T follicular helper cell (primary cell): ENCODE data around the gene SKA2.
"Not testable (repeated sequence)": the region's sequence is repeated elsewhere in the genome, so short reads cannot be mapped to it uniquely, and the experiment has no call there.

Experiments used
- DNase-seq: peaks from one replicate; pipeline ENCODE4 v3.0.0-alpha.2; 2020; ENCODE audit warnings: low read depth

SKA2 gene

DNA sequence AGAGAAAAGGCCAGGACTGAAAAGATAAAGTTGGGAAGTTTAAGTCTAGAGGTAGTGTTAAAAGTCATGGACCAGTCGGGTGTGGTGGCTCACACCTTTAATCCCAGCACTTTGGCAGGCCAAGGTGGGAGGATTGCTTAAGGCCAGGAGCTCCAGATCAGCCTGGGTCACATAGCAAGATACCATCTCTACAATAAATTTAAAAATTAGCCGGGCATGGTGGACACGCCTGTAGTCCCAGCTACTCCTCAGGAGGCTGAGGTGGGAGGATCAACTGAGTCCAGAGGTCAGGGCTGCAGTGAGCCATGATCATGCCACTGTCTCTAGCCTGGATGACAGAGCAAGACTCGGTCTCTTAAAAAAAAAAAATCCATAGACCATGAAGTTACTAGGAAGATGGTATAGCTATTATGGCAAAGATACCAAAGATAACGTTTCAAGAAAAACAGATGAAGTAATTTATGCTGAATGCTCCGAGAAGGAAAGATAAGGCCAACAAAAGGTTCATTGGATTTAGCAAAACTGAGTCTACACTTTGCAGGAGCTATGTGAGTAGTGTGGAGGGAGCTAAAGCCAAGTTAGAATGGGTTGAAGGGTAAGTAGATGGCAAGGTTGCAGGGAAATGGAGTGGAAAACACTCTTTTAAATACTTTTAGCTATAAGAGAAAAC lies 60.0 kb downstream of the SKA2 start:
- DNase-seq, result no peak

DNA sequence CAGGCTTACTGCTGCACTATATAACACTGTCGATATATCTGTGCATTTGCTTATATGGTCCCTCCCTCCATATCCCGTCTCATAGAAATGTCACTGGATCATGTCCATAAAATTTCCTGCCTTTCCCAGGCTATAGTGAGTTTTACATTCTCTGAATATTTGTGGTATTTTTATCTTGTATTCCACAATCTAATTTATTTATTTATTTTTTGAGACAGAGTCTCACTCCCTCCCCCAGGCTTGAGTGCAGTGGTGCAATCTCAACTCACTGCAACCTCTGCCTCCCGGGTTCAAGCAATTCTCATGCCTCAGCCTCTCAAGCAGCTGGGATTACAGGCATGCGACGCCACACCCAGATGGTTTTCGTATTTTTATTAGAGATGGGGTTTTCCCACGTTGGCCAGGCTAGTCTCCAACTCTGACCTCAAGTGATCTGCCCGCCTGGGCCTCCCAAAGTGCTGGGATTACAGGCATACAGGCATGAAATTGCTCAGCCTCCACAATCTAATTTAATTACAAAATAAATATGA lies 61.2 kb downstream of the SKA2 start:
- DNase-seq, result no peak

DNA sequence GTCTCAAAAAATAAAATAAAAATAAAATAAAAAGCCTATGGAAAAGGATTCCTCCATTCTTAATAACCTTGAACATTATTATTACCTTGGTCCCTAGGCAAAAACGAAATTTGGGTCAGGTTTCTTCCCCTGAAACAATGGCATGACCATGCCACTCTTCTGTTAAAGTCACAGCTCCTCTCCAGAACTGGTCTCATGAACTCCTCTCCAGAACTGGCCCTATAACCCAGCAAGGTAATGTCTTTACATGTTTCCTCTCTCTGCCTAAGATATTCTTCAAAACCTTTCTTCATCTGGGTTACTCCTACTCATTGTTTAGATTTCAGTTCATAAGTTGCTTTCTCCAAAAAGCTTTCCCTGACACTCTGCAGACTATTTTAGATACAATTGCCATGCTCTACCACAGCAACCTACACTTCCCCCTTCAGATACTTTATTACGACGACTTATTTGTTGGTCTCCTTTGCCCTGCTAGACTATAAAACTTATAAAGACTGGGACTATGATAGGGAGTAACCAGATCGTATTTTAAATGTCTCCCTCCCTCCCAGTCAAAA lies 61.8 kb downstream of the SKA2 start:
- no peak for DNase-seq

DNA sequence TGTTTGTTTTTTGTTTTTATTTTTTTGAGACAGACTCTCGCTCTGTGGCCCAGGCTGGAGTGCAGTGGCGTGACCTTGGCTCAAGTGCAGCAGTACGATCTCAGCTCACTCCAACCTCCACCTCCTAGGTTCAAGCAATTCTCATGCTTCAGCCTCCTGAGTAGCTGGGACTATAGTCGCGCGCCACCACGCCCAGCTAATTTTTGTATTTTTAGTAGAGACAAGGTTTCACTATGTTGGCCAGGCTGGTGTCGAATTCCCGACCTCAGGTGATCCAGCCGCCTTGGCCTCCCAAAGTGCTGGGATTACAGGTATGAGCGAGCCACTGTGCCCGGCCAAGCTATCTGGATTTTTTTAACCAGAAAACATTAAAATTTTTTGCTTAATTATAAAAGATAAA lies 64.4 kb downstream of the SKA2 start:
- not testable (repeated sequence) for DNase-seq

DNA sequence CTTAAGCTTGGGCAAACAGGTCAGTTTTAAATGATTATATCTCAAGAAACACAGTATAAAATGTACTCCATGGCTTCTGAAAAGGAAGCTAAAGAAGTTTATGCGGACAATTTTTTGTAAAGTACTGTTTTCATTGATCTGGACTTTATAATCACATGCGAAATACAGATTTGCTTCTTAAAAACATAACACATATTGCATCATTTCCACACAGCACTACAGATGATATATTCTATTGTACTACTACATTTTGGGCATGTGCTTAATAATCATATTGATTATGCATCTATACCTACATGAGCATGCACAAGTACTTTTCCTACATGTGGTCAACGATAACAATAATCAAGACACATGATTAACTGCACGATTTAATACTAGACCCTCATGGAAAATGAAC lies 70.8 kb downstream of the SKA2 start:
- no peak for DNase-seq

DNA sequence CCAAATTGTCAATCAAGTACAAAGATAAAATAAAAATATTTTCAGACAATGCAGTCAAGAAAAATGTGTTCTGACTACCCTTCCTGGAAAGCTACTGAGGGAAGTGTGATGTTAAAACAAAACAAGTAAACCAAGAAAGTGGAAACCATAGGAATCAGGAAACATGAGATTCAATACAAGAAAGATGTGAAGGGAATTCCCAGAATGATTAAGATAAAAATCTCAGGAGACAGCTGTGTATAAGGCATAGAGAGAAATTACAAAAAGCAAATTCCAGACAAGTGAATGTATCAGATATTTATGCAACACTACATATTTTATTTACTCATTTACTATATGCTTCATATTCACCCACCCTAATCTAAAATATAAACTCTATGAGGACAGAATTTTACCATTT lies 80.5 kb downstream of the SKA2 start:
- no peak for DNase-seq

DNA sequence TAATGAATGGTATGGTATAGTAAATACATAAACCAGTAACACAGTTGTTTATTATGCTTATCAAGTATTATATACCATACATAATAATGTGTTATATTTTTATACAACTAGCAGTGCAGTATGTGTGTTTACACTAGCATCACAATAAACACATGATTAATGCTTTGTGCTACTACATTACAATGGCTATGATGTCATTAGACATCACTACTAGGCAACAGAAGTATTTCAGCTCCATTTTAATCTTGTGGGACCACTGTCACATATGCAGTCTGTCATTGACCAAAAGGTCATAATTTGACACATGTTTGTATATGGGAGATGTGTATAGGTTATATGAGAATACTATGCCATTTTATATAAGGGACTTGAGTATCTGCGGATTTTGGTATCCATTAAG lies 81.0 kb downstream of the SKA2 start:
- DNase-seq, result no peak

DNA sequence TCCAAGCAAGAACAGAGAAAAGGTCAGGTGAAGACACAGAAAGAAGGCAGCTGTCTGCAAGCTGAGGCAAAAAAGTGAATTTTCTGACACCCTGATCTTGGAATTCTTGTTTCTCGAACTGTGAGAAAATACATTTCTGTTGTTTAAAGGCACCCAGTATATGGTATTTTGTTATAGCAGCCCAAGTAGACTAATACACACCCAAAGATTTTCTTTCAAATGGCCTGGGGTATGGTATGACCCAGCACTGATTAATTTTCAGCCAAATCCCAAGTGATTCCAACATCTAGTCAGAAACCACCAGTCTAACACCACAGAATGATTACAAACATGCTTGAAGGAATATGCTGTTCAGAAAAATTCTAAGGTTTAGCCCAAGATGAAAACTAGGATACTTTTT lies 85.1 kb downstream of the SKA2 start:
- DNase-seq, result no peak

DNA sequence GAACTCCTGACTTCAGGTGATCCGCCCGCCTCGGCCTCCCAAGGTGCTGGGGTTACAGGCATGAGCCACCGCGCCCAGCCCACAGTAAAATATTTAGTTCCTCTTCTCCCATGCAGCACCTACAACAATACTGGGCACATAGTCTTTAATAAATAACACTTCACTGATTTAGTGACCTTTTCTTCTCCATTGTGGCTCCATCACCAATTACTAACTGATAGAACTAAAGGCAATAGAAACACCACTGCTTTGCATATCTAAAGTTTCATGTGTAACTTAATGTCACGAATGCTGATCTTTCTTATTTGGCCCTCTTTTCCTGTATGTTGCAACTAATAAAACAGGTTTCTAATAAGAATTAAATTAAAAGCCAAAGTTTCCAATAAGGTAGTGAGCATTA lies 87.2 kb downstream of the SKA2 start:
- DNase-seq, result no peak

DNA sequence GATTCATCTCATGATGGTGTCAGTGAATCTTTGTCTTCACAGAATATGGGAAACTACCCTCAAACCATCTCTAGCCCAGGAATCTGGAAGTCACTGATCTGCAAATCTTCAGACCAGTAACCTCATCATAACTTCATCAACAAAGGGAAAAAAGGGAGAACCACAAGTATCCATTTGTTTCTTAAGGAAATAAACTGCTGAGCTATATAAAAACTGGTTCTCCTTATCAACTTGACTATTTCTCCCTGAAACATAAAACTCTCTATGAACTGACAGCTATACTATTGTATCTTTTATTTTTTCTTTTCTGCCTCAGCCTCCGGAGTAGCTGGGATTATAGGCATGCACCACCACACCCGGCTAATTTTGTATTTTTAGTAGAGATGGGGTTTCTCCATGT lies 87.6 kb downstream of the SKA2 start:
- DNase-seq, result no peak

DNA sequence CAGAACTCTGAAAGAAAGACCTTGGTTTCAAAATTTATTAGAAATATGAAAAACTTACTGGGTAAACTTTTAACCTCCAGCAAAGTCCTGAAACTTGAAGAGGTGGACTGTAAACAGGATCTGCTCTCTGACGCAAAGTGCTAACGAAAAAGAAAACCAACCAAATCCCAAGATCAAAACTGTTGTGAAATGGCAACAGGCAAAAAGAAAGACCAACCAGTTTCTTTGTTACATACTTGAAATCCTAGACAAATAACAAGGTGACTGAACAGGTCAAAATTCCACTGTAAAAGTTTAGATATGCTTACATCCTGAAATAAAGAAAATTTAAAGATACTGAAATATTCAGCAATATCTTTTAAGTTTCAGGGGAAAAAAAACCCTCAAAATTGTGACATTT lies 92.5 kb downstream of the SKA2 start:
- no peak for DNase-seq
